Measurements from ENCODE around the gene BTF3L4.

DNA sequence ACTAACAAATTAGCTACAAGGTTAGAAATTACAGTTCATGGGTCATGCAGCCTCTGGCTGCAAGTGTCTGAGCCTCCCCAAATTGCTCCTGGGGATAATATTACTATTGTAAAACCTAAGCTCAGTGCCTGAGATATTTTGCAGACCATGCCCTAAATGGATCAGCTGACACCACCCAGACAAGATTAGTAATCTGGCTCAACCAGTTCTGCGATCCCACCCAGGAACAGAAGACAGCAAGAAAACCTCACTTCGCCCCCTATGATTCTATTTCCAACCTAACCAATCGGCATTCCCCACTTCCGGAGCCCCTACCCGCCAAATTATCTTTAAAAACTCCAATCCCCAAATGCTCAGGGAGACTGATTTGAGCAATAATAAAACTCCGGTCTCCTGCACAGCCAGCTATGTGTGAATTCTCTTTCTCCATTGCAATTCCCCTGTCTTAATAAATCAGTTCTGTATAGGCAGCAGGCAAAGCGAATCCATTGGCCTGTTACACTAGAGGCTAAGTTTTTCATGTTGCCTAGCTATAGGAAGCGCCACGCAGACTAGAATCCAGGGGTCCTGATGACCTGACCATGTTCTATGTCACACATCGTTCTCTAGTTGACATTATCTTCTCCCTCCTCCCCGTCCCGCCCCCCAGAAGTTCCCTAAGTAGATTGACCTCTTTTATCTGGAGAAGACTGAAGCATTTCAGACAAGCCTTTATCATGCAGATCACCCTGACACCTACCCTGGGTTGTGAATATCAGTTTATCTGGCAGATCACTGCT, 63.4 kb downstream of the BTF3L4 start:
- TF ChIP-seq, protein P1, sequence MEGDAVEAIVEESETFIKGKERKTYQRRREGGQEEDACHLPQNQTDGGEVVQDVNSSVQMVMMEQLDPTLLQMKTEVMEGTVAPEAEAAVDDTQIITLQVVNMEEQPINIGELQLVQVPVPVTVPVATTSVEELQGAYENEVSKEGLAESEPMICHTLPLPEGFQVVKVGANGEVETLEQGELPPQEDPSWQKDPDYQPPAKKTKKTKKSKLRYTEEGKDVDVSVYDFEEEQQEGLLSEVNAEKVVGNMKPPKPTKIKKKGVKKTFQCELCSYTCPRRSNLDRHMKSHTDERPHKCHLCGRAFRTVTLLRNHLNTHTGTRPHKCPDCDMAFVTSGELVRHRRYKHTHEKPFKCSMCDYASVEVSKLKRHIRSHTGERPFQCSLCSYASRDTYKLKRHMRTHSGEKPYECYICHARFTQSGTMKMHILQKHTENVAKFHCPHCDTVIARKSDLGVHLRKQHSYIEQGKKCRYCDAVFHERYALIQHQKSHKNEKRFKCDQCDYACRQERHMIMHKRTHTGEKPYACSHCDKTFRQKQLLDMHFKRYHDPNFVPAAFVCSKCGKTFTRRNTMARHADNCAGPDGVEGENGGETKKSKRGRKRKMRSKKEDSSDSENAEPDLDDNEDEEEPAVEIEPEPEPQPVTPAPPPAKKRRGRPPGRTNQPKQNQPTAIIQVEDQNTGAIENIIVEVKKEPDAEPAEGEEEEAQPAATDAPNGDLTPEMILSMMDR (IDR thresholded peaks at IDR 0.05) = no peak
- TF ChIP-seq POLR2A (IDR thresholded peaks at IDR 0.05) = no peak

All from Peyer's patch (tissue), 4 donors.